HG02678 (cell line): ENCODE results near the gene ABCA12.
"Not testable (repeated sequence)": the region's sequence is repeated elsewhere in the genome, so short reads cannot be mapped to it uniquely, and the experiment has no call there.

Experiments
- ATAC-seq: cut with Tn5 transposase; IDR thresholded peaks from one replicate; pipeline ENCODE4 v1.9.1; 2021; ENCODE audit warnings: mild to moderate bottlenecking, moderate library complexity; ENCODE audit not compliant: unreplicated experiment

The ABCA12 gene, protein sequence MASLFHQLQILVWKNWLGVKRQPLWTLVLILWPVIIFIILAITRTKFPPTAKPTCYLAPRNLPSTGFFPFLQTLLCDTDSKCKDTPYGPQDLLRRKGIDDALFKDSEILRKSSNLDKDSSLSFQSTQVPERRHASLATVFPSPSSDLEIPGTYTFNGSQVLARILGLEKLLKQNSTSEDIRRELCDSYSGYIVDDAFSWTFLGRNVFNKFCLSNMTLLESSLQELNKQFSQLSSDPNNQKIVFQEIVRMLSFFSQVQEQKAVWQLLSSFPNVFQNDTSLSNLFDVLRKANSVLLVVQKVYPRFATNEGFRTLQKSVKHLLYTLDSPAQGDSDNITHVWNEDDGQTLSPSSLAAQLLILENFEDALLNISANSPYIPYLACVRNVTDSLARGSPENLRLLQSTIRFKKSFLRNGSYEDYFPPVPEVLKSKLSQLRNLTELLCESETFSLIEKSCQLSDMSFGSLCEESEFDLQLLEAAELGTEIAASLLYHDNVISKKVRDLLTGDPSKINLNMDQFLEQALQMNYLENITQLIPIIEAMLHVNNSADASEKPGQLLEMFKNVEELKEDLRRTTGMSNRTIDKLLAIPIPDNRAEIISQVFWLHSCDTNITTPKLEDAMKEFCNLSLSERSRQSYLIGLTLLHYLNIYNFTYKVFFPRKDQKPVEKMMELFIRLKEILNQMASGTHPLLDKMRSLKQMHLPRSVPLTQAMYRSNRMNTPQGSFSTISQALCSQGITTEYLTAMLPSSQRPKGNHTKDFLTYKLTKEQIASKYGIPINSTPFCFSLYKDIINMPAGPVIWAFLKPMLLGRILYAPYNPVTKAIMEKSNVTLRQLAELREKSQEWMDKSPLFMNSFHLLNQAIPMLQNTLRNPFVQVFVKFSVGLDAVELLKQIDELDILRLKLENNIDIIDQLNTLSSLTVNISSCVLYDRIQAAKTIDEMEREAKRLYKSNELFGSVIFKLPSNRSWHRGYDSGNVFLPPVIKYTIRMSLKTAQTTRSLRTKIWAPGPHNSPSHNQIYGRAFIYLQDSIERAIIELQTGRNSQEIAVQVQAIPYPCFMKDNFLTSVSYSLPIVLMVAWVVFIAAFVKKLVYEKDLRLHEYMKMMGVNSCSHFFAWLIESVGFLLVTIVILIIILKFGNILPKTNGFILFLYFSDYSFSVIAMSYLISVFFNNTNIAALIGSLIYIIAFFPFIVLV (N-terminal part only)

DNA sequence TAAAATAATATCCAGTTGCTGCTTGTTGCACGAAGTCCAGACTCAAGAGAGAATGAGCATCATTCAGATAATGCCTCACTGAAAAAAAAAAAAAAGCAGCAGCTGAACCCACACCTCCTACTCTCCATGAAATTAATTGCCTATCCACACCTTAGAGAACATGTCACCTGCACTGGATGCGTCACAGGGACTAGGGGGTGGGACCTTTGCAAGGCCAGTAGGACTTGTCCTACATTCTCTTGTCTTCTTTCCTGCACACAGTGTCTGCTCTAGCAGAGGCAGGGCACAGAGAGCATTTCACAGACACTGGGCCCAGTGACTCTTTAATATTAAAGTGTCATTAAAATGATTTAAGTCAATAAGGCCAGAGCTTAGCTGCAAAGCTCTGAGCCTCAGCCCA, at the start of gene ABCA12:
TSS of gene ABCA12 (minus strand) at position 148 of the 400 bp plus-strand sequence. CDS start 418 bp downstream, outside the sequence.
- ATAC-seq: no peak

DNA sequence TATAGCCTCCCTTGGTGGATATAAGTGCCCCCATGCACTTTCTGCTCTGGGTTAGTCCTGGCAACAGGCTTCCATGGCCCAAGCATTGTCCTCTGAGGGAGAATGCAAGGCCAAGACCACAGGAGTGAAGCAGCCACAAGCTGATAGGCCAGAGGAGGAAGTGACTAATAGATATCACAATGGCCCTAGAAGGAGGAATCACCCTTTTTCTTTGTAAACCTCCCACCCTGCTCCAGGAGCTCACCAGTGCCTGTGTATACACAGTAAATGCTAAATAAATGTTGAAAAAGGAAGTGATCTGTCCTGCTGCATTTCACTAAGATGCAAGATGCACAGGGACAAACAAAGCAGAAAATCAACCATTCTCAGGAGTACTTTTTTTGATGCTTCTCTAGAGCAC, 49.7 kb upstream of the ABCA12 start:
- no peak for ATAC-seq

DNA sequence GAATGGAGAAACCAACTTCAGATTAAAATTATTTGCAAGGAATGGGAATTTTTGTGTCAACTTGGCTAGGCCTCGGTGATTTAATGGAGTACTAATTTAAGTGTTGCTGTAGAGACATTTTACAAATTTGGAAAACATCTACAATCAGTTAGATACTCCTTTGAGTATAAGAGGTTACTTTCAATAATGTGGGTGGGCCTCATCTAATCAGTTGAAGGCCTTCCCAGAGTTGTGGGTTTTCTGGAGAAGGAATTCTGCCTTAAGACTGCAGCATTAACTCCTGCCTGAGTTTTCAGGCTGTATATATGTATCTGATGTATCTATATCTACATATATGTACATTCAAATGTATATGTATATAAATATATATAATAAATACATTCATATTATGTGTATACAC, 47.6 kb upstream of the ABCA12 start:
- ATAC-seq: no peak

DNA sequence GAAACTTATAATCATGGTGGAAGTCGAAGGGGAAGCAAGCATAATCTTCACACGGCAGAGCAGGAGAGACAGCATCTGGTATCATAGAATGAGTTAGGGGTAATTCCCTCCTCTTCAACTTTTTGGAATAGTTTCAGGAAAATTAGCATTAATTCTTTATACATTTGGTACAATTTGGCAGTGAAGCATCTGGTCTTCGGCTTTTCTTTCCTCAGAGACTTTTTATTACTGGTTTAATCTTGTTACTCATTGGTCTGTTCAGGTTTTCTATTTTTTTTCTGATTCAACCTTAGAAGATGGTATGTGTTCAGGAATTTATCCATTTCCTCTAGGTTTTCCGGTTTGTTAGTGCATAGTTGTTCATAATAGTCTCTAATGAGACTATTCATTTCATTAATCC, 39.7 kb upstream of the ABCA12 start:
- ATAC-seq: no peak

DNA sequence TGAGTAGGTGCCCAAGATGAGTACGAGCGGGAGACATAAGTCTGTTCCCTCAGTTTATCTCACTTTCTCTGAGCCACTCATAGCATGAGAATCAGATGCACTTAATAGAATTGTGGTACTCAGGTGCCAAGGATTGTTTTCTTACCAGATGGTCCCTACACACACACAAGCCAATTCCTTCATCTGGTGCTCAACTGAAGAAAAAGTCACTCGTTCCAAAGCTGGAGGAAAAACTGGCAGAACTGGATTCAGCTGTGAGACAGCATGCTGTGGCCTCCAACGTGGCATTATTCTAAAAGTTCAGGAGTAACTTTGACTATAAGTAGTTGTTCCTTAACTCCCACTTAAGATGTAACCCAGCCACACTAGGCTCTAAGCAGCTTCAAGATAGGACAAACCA, 33.4 kb upstream of the ABCA12 start:
- no peak for ATAC-seq

DNA sequence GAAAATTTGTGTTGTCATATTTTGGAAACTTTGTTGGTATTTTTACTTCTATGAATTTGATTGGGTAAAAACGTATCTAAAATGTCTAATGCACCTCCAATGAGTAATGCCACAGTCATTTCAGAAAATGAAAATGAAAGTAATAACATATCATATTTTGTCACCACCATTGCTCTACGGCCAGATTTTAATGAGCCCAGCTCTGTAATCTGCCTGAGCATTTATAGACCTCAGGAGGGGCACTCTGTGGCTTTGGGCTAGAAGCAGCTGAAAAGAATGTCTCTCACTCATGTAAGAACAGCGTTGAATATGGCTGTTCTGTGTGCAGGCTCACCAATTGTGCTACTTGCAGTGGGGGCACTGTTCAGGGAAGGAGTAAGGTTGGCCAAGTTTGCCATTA, 32.7 kb upstream of the ABCA12 start:
- ATAC-seq: peak; percentile 79

DNA sequence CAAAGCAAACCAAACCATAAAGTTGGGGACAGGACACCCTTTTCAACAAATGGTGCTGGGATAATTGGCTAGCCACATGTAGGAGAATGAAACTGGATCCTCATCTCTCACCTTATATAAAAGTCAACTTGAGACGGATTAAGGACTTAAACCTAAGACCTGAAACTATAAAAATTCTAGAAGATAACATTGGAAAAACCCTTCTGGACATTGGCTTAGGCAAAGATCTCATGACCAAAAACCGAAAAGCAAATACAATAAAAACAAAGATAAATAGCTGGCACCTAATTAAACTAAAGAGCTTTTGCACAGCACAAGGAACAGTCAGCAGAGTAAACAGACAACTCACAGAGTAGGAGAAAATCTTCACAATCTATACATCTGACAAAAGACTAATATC, 28.1 kb upstream of the ABCA12 start:
- ATAC-seq: not testable (repeated sequence)

DNA sequence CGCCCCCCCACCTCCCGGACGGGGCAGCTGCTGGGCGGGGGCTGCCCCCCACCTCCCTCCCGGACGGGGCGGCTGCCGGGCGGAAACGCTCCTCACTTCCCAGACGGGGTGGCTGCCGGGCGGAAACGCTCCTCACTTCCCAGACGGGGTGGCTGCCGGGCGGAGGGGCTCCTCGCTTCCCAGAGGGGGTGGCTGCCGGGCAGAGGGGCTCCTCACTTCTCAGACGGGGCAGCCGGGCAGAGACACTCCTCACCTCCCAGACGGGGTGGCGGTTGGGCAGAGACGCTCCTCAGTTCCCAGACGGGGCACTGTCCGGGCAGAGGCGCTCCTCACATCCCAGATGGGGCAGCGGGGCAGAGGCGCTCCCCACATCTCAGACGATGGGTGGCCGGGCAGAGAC, 24.9 kb upstream of the ABCA12 start:
- not testable (repeated sequence) for ATAC-seq

DNA sequence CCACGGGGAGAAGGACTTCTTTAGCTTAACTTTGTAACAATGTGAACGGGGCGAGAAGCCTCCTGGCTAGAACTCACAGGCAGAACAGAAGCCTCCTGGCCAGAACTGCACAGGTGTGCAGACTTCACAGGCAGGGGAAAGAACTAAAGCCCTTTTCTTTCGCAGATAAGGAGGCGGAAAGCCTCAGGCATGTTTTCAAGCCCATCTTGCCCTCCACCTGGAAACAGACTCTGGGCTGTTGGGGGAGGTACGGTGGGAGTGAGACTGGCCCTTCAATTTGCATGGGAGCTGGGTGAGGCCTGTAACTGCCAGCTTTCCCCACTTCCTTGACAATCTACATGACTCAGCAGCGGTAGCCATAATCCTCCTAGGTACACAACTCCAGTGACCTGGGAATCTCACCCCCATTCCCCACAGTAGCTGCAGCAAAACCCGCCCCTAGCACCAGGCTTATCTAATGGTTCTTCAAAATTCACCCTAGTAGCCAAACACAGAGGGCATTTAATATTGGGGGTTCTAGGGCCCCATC, 22.9 kb upstream of the ABCA12 start:
- no peak for ATAC-seq

DNA sequence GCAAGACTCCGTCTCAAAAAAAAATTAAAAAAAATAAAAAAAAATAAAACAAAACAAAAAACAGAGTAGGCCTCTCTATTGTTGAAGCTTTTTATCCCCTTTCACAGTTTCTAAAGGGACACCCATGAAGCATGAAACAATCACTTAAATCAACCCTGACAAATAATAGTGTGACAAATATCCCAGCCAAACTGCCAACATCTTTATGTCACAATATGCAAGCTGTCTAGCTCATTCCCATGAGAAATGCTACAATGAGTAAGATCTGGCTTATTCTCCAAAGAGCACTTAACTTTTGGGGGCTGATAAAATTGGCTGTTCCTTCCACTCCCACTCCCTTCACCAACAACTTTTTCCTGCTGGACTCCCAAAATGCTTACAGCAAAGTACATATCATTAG, 21.7 kb upstream of the ABCA12 start:
- ATAC-seq: no peak

DNA sequence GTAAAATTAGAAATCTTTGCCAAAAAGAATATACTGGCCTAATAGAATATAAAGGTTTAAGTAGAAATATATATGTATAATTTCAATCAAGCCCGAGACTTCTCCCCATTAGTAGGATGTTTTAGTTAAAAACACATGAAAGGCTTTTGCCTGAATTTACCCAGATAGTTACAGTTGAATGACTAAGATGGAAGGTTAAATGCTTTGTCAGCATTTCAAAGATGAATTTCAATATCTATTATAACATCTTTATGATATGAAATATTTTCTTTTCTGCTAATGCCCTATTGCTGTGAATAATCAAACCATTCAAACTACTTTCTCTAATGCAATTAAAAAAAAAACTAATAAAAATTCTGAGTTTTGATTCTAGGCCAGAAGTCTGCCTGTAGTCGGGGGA, 18.0 kb upstream of the ABCA12 start:
- ATAC-seq: no peak

DNA sequence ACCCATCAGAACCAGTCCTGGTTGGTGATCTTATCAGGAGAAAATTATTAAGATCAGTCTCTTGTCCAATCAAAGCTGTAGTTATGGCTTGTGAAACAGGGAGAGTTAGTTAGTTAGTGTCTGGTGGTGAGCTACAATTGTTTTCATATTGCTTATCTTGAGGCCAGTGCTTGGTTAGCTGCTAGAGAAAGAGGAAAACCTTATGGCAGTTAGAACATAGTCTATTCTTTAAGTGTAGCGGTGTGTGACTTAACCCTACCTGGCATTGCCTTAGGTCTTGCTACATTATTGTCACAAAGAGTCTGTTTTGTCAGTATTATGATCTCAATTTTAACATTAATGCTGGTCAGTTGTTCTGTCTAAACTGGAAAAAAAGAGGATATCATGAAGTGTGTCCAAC, 11.5 kb upstream of the ABCA12 start:
- ATAC-seq: no peak

DNA sequence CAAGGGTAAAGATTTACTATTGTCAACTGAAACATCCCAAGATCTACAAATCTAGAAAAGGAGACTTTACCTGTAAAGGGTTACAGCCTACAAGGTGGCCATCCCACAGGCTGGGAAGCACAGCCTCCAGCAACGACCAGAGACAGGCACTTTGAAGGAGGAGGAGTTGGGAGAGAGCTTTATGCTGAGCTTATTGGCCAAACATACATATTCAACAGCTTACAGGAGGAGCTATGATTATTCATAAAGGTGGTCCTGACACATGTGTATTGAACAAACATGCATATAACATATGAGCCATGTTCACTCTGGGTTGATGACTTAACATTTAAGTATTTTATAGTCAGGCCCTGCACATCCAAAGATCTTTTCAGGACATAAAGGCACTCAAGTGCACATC, 11.1 kb upstream of the ABCA12 start:
- no peak for ATAC-seq

DNA sequence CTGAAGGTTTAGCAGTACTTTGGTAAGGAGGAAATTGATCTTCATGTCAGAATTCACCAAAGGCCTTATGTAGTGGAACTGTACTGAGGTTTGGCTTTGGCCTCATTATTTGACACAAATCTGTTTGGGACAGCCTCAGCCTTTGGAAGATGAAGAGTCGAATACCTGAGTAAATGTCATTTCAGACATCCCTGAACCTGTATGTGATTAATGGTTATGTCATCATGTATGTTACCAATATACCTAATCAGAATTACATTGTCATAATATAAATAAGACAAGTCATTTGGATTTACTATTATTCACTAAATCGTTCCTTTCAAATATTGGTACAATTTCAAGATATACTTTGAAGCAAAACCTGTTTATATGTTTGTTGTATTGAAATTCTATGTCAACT, 10.6 kb upstream of the ABCA12 start:
- no peak for ATAC-seq

DNA sequence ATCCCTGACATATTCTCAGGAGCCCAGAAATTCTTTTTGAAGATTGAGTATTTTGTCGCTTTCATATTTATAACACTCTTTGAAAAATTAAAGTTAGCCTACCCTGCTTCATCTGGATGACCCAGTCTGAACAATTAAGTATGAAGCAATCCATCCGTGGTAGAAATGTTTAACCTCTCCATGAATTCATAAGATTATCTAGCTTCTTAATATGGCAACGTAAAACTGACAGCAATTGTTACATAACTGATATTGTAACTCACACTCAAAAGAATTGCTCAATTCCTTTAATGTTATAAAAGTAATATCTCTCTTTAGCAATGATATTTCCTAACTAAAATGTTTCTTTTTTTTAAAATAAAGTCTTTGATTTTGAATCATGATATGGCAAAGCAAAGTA, 7.2 kb upstream of the ABCA12 start:
- ATAC-seq: no peak

DNA sequence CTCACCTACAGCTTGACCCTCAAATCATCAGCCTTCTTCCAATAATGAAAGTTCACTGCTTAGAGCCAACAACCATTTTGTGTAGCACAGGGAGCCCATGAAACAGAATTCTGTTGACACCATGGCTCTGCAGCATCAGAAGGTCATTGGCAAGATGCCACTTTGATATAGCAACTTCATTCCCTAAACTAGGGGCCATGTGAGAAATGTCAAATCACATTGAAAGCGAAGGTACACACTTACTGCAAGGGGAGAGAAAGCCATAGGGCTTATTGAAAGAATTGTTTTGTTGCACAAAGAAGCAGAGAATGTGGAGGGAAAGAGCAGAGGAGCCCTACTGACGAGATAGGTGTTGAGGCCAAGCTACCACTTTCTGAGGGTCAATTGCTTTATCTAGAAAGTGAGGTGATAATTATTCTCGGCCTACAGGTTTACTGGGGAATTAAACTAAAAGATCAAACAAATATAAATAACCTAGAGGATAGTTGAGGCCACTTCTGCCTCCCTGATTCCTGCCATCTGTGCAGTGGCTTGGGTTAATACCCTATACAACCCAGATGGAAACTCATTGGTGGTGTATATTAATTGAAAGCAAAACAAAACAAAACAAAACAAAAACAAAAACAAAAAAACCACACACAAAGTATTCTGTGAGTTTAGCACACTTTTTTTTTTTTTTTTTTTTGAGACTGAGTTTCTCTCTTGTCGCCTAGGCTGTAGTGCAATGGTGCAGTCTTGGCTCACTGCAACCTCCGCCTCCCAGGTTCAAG, 5.9 kb upstream of the ABCA12 start:
- ATAC-seq: no peak

DNA sequence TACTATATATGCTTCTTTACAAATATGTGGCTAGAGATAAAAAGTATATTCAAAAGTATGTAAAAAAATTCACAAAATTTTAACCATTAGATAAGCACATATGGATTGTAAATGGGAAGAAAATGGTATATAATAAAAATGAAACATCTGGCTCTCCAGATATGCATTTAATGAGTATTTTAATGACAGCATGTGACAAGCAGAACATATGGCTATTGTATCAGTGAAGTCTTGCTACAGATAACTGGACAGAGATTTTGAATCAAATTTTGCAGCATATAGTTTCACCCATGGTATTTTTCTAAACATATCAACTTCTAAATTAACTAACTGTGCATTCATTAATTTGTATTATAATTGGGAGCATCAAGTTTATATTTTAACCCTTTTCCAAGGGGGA, 5.0 kb upstream of the ABCA12 start:
- no peak for ATAC-seq

DNA sequence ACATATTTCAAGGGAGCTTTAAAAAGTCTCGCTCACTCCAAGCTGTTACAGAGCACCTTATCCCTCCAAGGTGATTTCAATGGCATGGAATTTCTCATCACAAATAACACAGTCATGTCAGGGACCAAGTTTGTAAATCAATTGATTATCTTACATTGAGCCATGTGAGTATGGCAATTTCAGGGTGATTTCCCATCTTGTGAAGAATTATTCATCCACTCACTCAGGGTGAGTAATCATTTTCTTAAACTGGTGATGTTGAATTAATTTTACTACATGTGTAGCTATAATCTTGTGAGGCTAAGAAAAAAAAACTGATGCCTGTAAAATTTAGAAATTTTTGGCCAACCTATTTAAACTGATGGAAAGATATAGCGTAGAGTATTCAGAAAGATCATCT, 3.3 kb upstream of the ABCA12 start:
- no peak for ATAC-seq

DNA sequence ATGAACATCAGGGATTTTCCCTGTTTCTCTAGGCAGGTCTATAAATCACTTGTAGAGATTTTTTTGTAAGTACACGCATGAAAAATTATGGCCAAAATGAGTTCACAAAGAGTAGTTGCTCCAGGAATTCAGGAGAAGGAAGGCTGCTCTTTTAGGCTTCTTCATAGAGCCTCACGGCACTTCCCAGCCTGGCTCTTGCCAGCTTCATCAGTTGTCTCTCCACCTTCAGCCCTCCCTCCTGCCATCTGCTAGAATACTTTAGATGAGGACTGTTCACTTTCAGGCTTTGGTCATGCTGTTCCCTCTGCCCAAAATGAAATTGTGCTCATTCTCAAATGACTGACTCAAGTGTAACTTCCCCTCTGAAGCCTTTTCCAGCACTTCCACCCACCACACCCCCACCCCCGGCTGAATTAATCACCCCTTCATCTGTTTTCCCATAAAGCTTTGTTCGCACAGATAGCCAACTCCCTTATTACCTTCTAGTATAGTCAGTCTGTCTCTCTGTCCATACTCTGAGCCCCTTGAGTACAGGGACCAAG, 1.8 kb upstream of the ABCA12 start:
- no peak for ATAC-seq

DNA sequence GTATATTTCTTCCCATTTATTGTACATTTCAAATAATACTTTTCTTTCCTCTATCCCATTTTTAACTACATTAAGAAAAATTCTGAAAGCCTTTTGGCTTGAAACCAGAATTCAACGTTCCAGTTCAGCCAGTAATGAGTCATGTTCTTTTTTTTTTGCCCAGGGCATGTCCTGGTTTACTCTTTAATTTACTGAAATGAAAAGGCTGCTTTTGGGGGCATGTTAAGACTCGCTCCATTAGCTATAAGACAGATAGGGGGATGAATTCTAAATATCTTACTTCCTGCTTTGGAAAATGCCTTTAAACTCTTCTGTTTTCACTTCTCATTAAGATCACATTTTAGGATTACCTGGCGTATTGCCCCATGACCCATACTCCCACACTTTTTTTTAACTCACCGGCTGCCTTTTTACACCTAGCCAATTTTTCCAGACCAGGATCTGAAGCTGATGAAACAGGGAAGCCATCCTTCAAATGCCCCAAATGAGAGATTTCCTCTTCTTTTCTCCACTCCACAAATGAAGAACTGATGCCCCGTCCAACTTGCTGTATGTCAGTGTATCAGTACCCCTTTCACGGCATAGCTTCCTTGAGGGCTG, 585 bp downstream of the ABCA12 start:
- no peak for ATAC-seq
